Measurements from ENCODE around the gene PIAS1.
"Not testable (repeated sequence)": the region's sequence is repeated elsewhere in the genome, so short reads cannot be mapped to it uniquely, and the experiment has no call there.

The PIAS1 gene

GRCh38 chr15:68183616-68184315 is 129.7 kb downstream of the PIAS1 start:
- DNase-seq (ENCODE audit: low read depth in 3 of 3): no peak

GRCh38 chr15:68184616-68185480 is 130.7 kb downstream of the PIAS1 start:
- no peak for DNase-seq (ENCODE audit: low read depth in 3 of 3)

GRCh38 chr15:68186671-68187397 is 132.7 kb downstream of the PIAS1 start:
- no peak for DNase-seq (ENCODE audit: low read depth in 3 of 3)

- DNase-seq (ENCODE audit: low read depth in 3 of 3): no peak
These were observed 133.4 kb downstream of the PIAS1 start for GRCh38 chr15:68187559-68187958.

GRCh38 chr15:68188647-68189046 is 134.5 kb downstream of the PIAS1 start:
- DNase-seq (ENCODE audit: low read depth in 3 of 3): no peak

GRCh38 chr15:68190048-68190447 is 135.9 kb downstream of the PIAS1 start:
- DNase-seq (ENCODE audit: low read depth in 3 of 3): no peak

GRCh38 chr15:68191555-68191954 is 137.4 kb downstream of the PIAS1 start:
- DNase-seq (ENCODE audit: low read depth in 3 of 3): no peak

- no peak for DNase-seq (ENCODE audit: low read depth in 3 of 3)
These were observed 138.0 kb downstream of the PIAS1 start for GRCh38 chr15:68192117-68192516.

- no peak for DNase-seq (ENCODE audit: low read depth in 3 of 3)
These were observed 138.8 kb downstream of the PIAS1 start for GRCh38 chr15:68192804-68193486.

GRCh38 chr15:68195336-68196112 is 141.4 kb downstream of the PIAS1 start:
- no peak for DNase-seq (ENCODE audit: low read depth in 3 of 3)

GRCh38 chr15:68196445-68197169 is 142.5 kb downstream of the PIAS1 start:
- no peak for DNase-seq (ENCODE audit: low read depth in 3 of 3)

- DNase-seq (ENCODE audit: low read depth in 3 of 3): no peak
These were observed 143.0 kb downstream of the PIAS1 start for GRCh38 chr15:68197170-68197492.

GRCh38 chr15:68197661-68198437 is 143.7 kb downstream of the PIAS1 start:
- DNase-seq (ENCODE audit: low read depth in 3 of 3): no peak

- no peak for DNase-seq (ENCODE audit: low read depth in 3 of 3)
These were observed 145.2 kb downstream of the PIAS1 start for GRCh38 chr15:68199340-68199739.

- DNase-seq (ENCODE audit: low read depth in 3 of 3): no peak
These were observed 146.1 kb downstream of the PIAS1 start for GRCh38 chr15:68200016-68200861.

GRCh38 chr15:68201153-68201878 is 147.2 kb downstream of the PIAS1 start:
- DNase-seq (ENCODE audit: low read depth in 3 of 3): no peak

- DNase-seq (ENCODE audit: low read depth in 3 of 3): no peak
These were observed 147.8 kb downstream of the PIAS1 start for GRCh38 chr15:68201879-68202261.

GRCh38 chr15:68202994-68203393 is 148.9 kb downstream of the PIAS1 start:
- not testable (repeated sequence) for DNase-seq (ENCODE audit: low read depth in 3 of 3)
